A673 (cell line): ENCODE results near the gene IL15RA. TPM values are rescaled to one million over a fixed set of nuclear protein-coding genes. Genes with fewer than 3 reads are reported as not detected.
A peak's percentile ranks its signal among the peaks of the same experiment; 100 is the strongest.

ENCODE experiments used
- BruUV-seq: library from RNA; stranded (reverse); fragments of 400-500 nt; replicated peaks from 2 replicates; lab custom pipeline; 2021; lab: Mats Ljungman, UMichigan
- CTCF ChIA-PET: fragments of 300-600 bp; sonication (Branson Sonifier 250); formaldehyde crosslinking; loops from one replicate; lab custom pipeline; 2022; ENCODE audit warnings: antibody characterized with exemption; lab: Charles Lee
- POLR2A ChIA-PET: fragments of 300-600 bp; sonication (Branson Sonifier 250); formaldehyde crosslinking; loops from one replicate; lab custom pipeline; 2022; ENCODE audit warnings: antibody characterized with exemption; ENCODE audit not compliant: low non-redundant PET; lab: Charles Lee
- DNase-seq: peaks from one replicate; pipeline ENCODE4 v3.0.0-alpha.2; 2015; ENCODE audit warnings: low spot score
- H3K27ac ChIP-seq: fragments of 200-600 bp; sonication (generic); 2 replicates; pipeline ENCODE4 v1.5.1; 2016; ENCODE audit warnings: mixed run types, low read depth, mild to moderate bottlenecking, mixed read lengths, antibody characterized with exemption, low read length; ENCODE audit not compliant: poor library complexity, severe bottlenecking
- H3K27me3 ChIP-seq: fragments of 200-600 bp; sonication (generic); replicated peaks from 2 replicates; pipeline ENCODE4 v1.6.1; 2017; ENCODE audit warnings: mixed run types, low read depth, mild to moderate bottlenecking, mixed read lengths, antibody characterized with exemption, low read length; ENCODE audit not compliant: insufficient read depth, poor library complexity
- H3K36me3 ChIP-seq: fragments of 200-600 bp; sonication (generic); 2 replicates; pipeline ENCODE4 v1.6.1; 2016; ENCODE audit warnings: mixed run types, mild to moderate bottlenecking, mixed read lengths, antibody characterized with exemption, low read length; ENCODE audit not compliant: insufficient read depth, poor library complexity, severe bottlenecking
- H3K4me1 ChIP-seq: fragments of 200-600 bp; sonication (generic); 2 replicates; pipeline ENCODE4 v1.6.1; 2017; ENCODE audit warnings: mixed run types, mild to moderate bottlenecking, mixed read lengths, antibody characterized with exemption, low read length; ENCODE audit not compliant: insufficient read depth, poor library complexity, severe bottlenecking
- H3K4me3 ChIP-seq: fragments of 200-600 bp; sonication (generic); 2 replicates; pipeline ENCODE4 v1.5.1; 2016; ENCODE audit warnings: low read depth, mixed run types, mild to moderate bottlenecking, mixed read lengths, low read length; ENCODE audit not compliant: poor library complexity, severe bottlenecking
- H3K9me3 ChIP-seq: fragments of 200-600 bp; sonication (generic); 2 replicates; pipeline ENCODE4 v1.6.1; 2016; ENCODE audit warnings: mixed run types, low read depth, mild to moderate bottlenecking, mixed read lengths, antibody characterized with exemption, low read length; ENCODE audit not compliant: poor library complexity, severe bottlenecking
- CTCF ChIP-seq: fragments of 300-800, 200-600 bp; sonication (generic); conservative IDR thresholded peaks from 2 replicates; pipeline ENCODE4 v1.5.1; 2017; ENCODE audit warnings: low read depth, mild to moderate bottlenecking, antibody characterized with exemption, low read length, moderate library complexity, mixed read lengths
- EZH2 ChIP-seq: fragments of 200-600 bp; sonication (generic); IDR thresholded peaks from 2 replicates; pipeline ENCODE4 v1.6.1; 2017; ENCODE audit warnings: borderline replicate concordance, low read depth, mild to moderate bottlenecking, mixed read lengths, antibody characterized with exemption, low read length; ENCODE audit not compliant: poor library complexity, severe bottlenecking
- intact Hi-C: fragments of 100-400 bp; cut with micrococcal nuclease; formaldehyde crosslinking; loops from one replicate; pipeline ENCODE4 v1.10.0; 2022; ENCODE audit not compliant: unreplicated experiment
- total RNA-seq: library from RNA; stranded (reverse); gene quantifications from 2 replicates; pipeline ENCODE4 v1.2.3, GENCODE V29; 2021

Gene IL15RA
- total RNA-seq, 1 experiment from 2014 or later: 1.1 TPM

GRCh38 chr10:6008497-6009142, 31.3 kb upstream of the IL15RA start:
- no peak for DNase-seq
- intact Hi-C loops: no loop called here
- H3K4me1 ChIP-seq: no peaks in the 10 kb centered on the region
- ChIA-PET CTCF (no interaction called here), POLR2A (no interaction called here)
- H3K27me3 ChIP-seq: no peaks in the 10 kb centered on the region
- H3K27ac ChIP-seq: no peak overlapping the region
- BruUV-seq: no TSS peak
- H3K36me3 ChIP-seq: no peaks in the 10 kb centered on the region
- peak overlapping the region; percentile 14 for H3K4me3 ChIP-seq
- TF ChIP-seq EZH2 (no peak), CTCF (no peak)
- no peaks in the 10 kb centered on the region for H3K9me3 ChIP-seq

- ChIA-PET CTCF (no interaction called here), POLR2A (no interaction called here)
- intact Hi-C loops: no loop called here
- DNase-seq: no peak
- peaks cover 5% of the 10 kb centered on the region for H3K27me3 ChIP-seq
- no TSS peak for BruUV-seq
- H3K27ac ChIP-seq: no peak overlapping the region
- no peaks in the 10 kb centered on the region for H3K9me3 ChIP-seq
- no peaks in the 10 kb centered on the region for H3K36me3 ChIP-seq
- no peak overlapping the region for H3K4me3 ChIP-seq
- TF ChIP-seq EZH2 (no peak), CTCF (no peak)
- no peaks in the 10 kb centered on the region for H3K4me1 ChIP-seq
These were observed 29.6 kb upstream of the IL15RA start for GRCh38 chr10:6006991-6007390.

- Histone ChIP-seq H3K27me3 (peaks cover 8% of the 10 kb centered on the region), H3K9me3 (no peaks in the 10 kb centered on the region), H3K36me3 (no peaks in the 10 kb centered on the region), H3K4me3 (no peak overlapping the region), H3K4me1 (no peaks in the 10 kb centered on the region), H3K27ac (no peak overlapping the region)
- no peak for DNase-seq
- BruUV-seq: no TSS peak
- ChIA-PET POLR2A (no interaction called here), CTCF (no interaction called here)
- intact Hi-C loops: no loop called here
- no peak for TF ChIP-seq CTCF
- TF ChIP-seq EZH2: no peak
These were observed 29.2 kb upstream of the IL15RA start for GRCh38 chr10:6006546-6006945.
